Body of pancreas (tissue), 4 donors: ENCODE measurements around the gene GDPD2. TPM values are rescaled to one million over a fixed set of nuclear protein-coding genes. Genes with fewer than 3 reads are reported as not detected.

Experiments
- ATAC-seq: fragments of 150-250 bp; one replicate; pipeline ENCODE4 v1.9.1; 2016
- DNase-seq, 4 donors: peaks; one replicate each; pipeline ENCODE4 v3.0.0-alpha.2; 2019
- H3K27ac ChIP-seq, 4 donors: fragments of 200-600 bp; sonication (generic); 1 replicate in 3 of 4; 2 replicates in 1 of 4; pipeline versions ENCODE4 v1.5.1 to v1.6.1; 2016 to 2019; ENCODE audit warnings: mild to moderate bottlenecking in 1 of 4, mixed read lengths in 1 of 4, moderate library complexity in 1 of 4
- H3K27me3 ChIP-seq, 2 donors: fragments of 200-600 bp; sonication (generic); one replicate each; pipeline ENCODE4 v1.6.0; 2016; ENCODE audit warnings: mild to moderate bottlenecking in 1 of 2
- H3K36me3 ChIP-seq, 2 donors: fragments of 200-600 bp; sonication (generic); replicated peaks in 1 of 2; 2 replicates each; pipeline ENCODE4 v1.5.1; 2016; ENCODE audit warnings: low read depth in 2 of 2; ENCODE audit not compliant: insufficient read depth in 1 of 2
- H3K4me1 ChIP-seq: fragments of 200-600 bp; sonication (generic); one replicate; pipeline ENCODE4 v1.6.0; 2016
- H3K4me3 ChIP-seq, 2 donors: fragments of 200-600 bp; sonication (generic); 1 replicate in 1 of 2; 2 replicates in 1 of 2; pipeline ENCODE4 v1.5.1; 2016 to 2019
- H3K9me3 ChIP-seq, 3 donors: fragments of 200-600 bp; sonication (generic); 1 replicate in 2 of 3; 2 replicates in 1 of 3; pipeline ENCODE4 v1.5.1; 2016
- POLR2A ChIP-seq, 3 donors: fragments of 450-650 bp; IDR thresholded peaks; one replicate each; pipeline ENCODE4 v1.6.1; 2016; ENCODE audit warnings: antibody characterized with exemption in 3 of 3, mild to moderate bottlenecking in 2 of 3
- whole genome bisulfite sequencing, 2 donors: methylation state at CpG; one replicate each; pipeline ENCODE4 v1.1.5; 2017; 5-methylcytosine and 5-hydroxymethylcytosine counted together
- intact Hi-C: fragments of 100-400 bp; cut with DNase I; formaldehyde crosslinking; loops from one replicate; pipeline ENCODE4 v1.15.1; 2023
- total RNA-seq, 2 donors: library from RNA; depleted of rRNA; stranded (reverse); fragments of >200 nt; gene quantifications; one replicate each; pipeline ENCODE4 v1.1.0, GENCODE V29; 2016
- TF ChIP-seq, protein P1 (sequence below), 7 experiments: fragments of 450-650 bp in 4 of 7; fragments of 200-600 bp in 3 of 7; sonication (generic) in 3 of 7; IDR thresholded peaks; one replicate each; pipeline ENCODE4 v1.5.1; 2016 to 2019; ENCODE audit warnings: antibody characterized with exemption in 7 of 7

GDPD2 gene
- total RNA-seq, 2 donors from 2014 or later, result 0.26 TPM; not detected in 1

DNA sequence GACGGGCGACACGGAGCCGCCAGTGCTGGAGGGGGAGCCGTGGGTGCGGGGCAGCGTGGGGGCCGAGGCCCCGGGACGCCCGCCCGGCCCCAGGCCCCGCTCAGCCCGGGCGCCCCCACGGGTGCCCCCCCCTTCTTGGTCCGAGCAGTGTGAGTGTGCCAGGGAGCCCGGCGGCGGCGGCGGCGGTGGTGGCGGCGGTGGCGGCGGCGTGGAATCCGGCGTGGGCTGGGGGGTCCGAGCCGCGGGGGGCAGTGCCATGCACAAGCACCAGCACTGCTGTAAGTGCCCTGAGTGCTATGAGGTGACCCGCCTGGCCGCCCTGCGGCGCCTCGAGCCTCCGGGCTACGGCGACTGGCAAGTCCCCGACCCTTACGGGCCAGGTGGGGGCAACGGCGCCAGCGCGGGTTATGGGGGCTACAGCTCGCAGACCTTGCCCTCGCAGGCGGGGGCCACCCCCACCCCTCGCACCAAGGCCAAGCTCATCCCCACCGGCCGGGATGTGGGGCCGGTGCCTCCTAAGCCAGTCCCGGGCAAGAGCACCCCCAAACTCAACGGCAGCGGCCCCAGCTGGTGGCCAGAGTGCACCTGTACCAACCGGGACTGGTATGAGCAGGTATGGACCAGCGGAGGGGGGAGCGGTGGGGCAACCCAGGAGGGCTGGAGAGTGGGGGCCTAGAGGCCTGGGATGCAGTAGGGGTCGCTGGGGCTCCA, 22.0 kb downstream of the GDPD2 start:
- Histone ChIP-seq H3K36me3 (no peaks in the 10 kb centered on the region), H3K27ac (no peak overlapping the region), H3K9me3 (no peaks in the 10 kb centered on the region), H3K4me1 (peaks cover 7% of the 10 kb centered on the region), H3K4me3 (no peak overlapping the region), H3K27me3 (no peaks in the 10 kb centered on the region)
- TF ChIP-seq, protein P1, sequence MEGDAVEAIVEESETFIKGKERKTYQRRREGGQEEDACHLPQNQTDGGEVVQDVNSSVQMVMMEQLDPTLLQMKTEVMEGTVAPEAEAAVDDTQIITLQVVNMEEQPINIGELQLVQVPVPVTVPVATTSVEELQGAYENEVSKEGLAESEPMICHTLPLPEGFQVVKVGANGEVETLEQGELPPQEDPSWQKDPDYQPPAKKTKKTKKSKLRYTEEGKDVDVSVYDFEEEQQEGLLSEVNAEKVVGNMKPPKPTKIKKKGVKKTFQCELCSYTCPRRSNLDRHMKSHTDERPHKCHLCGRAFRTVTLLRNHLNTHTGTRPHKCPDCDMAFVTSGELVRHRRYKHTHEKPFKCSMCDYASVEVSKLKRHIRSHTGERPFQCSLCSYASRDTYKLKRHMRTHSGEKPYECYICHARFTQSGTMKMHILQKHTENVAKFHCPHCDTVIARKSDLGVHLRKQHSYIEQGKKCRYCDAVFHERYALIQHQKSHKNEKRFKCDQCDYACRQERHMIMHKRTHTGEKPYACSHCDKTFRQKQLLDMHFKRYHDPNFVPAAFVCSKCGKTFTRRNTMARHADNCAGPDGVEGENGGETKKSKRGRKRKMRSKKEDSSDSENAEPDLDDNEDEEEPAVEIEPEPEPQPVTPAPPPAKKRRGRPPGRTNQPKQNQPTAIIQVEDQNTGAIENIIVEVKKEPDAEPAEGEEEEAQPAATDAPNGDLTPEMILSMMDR (IDR thresholded peaks at IDR 0.05), result no peak
- TF ChIP-seq POLR2A (IDR thresholded peaks at IDR 0.05), result no peak
- 23 to 33% methylated on average over 1 to 4 of the region's 61 CpGs for WGBS, 2 donors
- DNase-seq (no peak), ATAC-seq (no peak)
- intact Hi-C loops, result no loop called here

DNA sequence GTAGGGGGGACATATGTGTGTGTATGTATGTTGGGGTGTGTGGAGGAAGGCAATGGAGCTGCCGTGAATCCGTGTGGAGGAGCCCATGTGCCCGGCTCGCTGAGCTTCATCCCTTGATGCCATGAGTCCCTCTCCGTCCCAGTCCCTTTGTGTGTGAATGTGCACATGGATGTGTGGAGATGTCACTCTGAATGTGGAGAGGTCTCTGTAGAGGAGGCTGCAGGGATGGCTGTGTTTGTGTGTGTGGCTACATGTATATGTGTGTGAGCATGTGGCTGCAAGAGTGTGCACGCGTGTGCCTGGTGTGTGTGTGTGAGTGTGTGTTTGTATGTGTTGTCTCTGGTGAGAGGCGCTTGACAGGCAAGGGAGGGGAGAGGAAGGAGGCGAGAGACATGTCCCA, 22.8 kb downstream of the GDPD2 start:
- TF ChIP-seq, protein P1 (IDR thresholded peaks at IDR 0.05), result no peak
- no peak for TF ChIP-seq POLR2A (IDR thresholded peaks at IDR 0.05)
- Histone ChIP-seq H3K9me3 (no peaks in the 10 kb centered on the region), H3K36me3 (no peaks in the 10 kb centered on the region), H3K4me3 (no peak overlapping the region), H3K27me3 (no peaks in the 10 kb centered on the region), H3K4me1 (peaks cover 7% of the 10 kb centered on the region), H3K27ac (no peak overlapping the region)
- ATAC-seq, result no peak
- DNase-seq, result no peak
- intact Hi-C loops, result no loop called here
- 75 to 77% methylated on average over 8 to 9 of the region's 9 CpGs for WGBS, 2 donors

DNA sequence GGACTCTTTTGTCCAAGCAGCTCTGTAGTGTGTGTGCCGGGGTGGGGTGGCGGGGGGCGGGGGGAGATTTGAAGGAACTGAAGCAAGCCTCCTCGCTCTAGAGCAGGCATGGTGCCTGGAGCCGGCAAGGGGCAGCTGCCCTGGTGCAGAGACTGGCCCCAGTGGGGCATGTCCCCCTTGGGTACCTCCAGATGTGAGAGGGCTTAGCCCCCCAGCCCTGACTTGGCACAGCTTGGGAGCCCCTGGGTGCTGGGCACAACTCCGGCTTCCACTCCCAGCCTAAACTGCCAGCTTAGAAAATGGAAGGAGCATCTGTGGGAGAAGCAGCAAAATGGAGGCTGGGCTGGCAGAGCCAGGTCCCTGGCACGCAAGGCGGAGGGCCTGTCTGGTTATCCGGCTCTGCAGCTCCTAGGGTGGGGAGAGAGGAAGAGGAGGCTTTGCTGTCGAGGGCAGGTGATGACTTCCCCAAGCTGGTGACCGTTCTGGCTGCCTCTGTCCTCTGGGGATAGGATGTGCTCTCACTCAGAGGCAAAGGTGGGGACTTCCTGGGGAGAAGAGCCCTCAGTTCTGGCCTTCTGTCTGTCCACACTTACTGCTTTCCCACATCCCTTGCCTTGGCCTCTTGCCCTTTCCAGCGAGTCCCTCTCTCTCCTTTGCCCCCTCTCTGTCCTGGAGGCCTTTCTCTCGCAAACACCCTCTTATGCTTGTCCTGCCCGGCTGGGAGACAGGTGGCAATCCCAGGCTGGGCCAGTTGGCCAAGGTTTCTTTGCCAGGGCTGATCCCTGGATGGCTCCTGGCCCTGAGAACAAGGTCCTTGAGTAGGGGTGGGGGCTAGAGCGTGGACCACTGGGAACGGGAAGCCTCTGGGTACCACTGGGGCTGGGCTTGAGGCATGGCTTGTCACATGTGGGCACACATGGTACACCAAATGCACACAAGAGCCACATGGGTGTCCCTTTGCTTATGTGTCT, 23.6 kb downstream of the GDPD2 start:
- intact Hi-C loops, result no loop called here
- Histone ChIP-seq H3K9me3 (no peaks in the 10 kb centered on the region), H3K4me3 (no peak overlapping the region), H3K27ac (no peak overlapping the region), H3K36me3 (no peaks in the 10 kb centered on the region), H3K27me3 (no peaks in the 10 kb centered on the region), H3K4me1 (peaks cover 7% of the 10 kb centered on the region)
- WGBS, 2 donors, result 79 to 86% methylated on average over 11 of the region's 16 CpGs
- ATAC-seq, result no peak
- no peak for DNase-seq
- TF ChIP-seq, protein P1 (IDR thresholded peaks at IDR 0.05), result no peak
- no peak for TF ChIP-seq POLR2A (IDR thresholded peaks at IDR 0.05)

GRCh38 chrX:70449457-70449966, 26.4 kb downstream of the GDPD2 start:
- Histone ChIP-seq H3K27me3 (no peaks in the 10 kb centered on the region), H3K27ac (no peak overlapping the region), H3K4me1 (peaks cover 28% of the 10 kb centered on the region), H3K4me3 (no peak overlapping the region), H3K9me3 (no peaks in the 10 kb centered on the region), H3K36me3 (no peaks in the 10 kb centered on the region)
- WGBS, 2 donors, result 92 to 98% methylated on average over 7 to 11 of the region's 14 CpGs
- TF ChIP-seq POLR2A (IDR thresholded peaks at IDR 0.05), result no peak
- TF ChIP-seq, protein P1 (IDR thresholded peaks at IDR 0.05), result no peak
- DNase-seq, result no peak
- no peak for ATAC-seq
- intact Hi-C loops, result no loop called here
